ENCODE measurements around the gene HOXA7. TPM values are rescaled to one million over a fixed set of nuclear protein-coding genes. Genes with fewer than 3 reads are reported as not detected.

The HOXA7 gene
- total and polyA plus RNA-seq, 2 donors (not counting 3 experiments of a cell fraction or from before 2014, with no cell fraction given): 18.1 to 18.5 TPM

DNA sequence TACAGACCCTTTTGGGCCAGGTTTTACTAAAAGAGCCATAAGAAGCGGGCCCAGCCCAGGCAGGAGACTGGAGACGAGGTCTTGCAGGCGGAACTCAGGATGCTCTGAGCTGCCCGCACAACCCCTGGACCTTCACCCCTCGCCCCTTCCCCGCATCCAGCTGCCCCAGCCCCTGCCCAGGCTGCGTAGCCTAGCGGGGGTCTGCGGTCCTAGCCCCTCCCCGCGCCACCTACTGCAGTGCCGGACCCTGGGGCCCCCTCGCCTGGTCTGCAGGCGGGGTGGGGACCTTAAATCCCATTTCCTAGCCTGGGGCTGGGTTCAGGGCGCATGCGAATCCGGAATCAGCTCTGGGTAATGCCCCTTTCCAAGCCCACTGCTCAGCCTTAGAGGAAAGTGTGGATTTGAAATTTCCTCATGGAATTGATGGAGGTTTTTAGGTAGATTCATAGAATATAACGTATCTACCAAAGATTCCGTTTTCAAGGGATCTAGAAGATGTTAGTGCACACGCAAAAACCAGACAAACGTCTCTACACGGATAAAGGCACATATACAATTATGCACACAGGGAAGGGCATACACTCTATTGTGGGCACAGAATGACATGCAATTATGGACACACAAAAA is 3.5 kb downstream of the HOXA7 start:
- no peaks in the 10 kb centered on the region for H3K27me3 ChIP-seq (ENCODE audit: control insufficient read depth in 2 of 2, insufficient read depth in 2 of 2, low read length in 2 of 2)
- FAIRE-seq (no peak), DNase-seq (ENCODE audit: low read depth, low spot score) (no peak)
- CTCF ChIA-PET: interaction anchor here (0.9 to 5.6 kb wide), 11 partner anchors 9 to 783 kb away, joined by 3 to 83 read pairs (median 13); partner anchors contain the start of genes HOXA10, HOXA5 and HOXA9
- no TSS peak for BruUV-seq (replicated peaks)
- POLR2A ChIA-PET: interaction anchor here (0.7 to 2.6 kb wide), 8 partner anchors 9 to 463 kb away, joined by 3 to 15 read pairs (median 6); partner anchors contain the start of gene HOXA9
- peak overlapping the region; percentile 96 for H3K27ac ChIP-seq (ENCODE audit: insufficient read depth, low read depth, low read length)
- intact Hi-C loops (cut with micrococcal nuclease): no loop called here
- H4K20me1 ChIP-seq (replicated peaks; ENCODE audit: control insufficient read depth, extremely low read depth, insufficient read depth, low read length): no peaks in the 10 kb centered on the region
- TF ChIP-seq GATA2 (IDR thresholded peaks at IDR 0.05; ENCODE audit: insufficient read depth, insufficient read length, low read depth, low read length) (no peak), JUN (IDR thresholded peaks at IDR 0.05; ENCODE audit: borderline replicate concordance, insufficient read depth, insufficient read length, low read depth) (no peak), MYC (IDR thresholded peaks at IDR 0.05; ENCODE audit: low read depth, low read length) (no peak), EZH2 (IDR thresholded peaks at IDR 0.05; ENCODE audit: borderline replicate concordance, low read depth, low read length, severe bottlenecking) (no peak), POLR2AphosphoS5 (IDR thresholded peaks at IDR 0.05; ENCODE audit: insufficient read depth, low read depth, low read length) (no peak), FOS (IDR thresholded peaks at IDR 0.05; ENCODE audit: borderline replicate concordance, insufficient read depth, low read length) (no peak), POLR2A (IDR thresholded peaks at IDR 0.05; ENCODE audit: low read depth, low read length) (no peak)
- TF ChIP-seq, protein P1, sequence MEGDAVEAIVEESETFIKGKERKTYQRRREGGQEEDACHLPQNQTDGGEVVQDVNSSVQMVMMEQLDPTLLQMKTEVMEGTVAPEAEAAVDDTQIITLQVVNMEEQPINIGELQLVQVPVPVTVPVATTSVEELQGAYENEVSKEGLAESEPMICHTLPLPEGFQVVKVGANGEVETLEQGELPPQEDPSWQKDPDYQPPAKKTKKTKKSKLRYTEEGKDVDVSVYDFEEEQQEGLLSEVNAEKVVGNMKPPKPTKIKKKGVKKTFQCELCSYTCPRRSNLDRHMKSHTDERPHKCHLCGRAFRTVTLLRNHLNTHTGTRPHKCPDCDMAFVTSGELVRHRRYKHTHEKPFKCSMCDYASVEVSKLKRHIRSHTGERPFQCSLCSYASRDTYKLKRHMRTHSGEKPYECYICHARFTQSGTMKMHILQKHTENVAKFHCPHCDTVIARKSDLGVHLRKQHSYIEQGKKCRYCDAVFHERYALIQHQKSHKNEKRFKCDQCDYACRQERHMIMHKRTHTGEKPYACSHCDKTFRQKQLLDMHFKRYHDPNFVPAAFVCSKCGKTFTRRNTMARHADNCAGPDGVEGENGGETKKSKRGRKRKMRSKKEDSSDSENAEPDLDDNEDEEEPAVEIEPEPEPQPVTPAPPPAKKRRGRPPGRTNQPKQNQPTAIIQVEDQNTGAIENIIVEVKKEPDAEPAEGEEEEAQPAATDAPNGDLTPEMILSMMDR (IDR thresholded peaks at IDR 0.05; ENCODE audit: extremely low read depth in 1 of 2, insufficient read depth in 1 of 2, low read depth in 1 of 2, low read length in 2 of 2): no peak
- TF ChIP-seq, protein P2, sequence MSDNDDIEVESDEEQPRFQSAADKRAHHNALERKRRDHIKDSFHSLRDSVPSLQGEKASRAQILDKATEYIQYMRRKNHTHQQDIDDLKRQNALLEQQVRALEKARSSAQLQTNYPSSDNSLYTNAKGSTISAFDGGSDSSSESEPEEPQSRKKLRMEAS (IDR thresholded peaks at IDR 0.05; ENCODE audit: insufficient read depth, insufficient read length): no peak
- peak overlapping the region; percentile 78 for H3K9ac ChIP-seq (replicated peaks; ENCODE audit: extremely low read depth, insufficient read depth, low read length)
- no peaks in the 10 kb centered on the region for H3K9me3 ChIP-seq (replicated peaks; ENCODE audit: control insufficient read depth, insufficient read depth, low read length)
- H3K36me3 ChIP-seq (ENCODE audit: control insufficient read depth in 2 of 2, extremely low read depth in 1 of 2, insufficient read depth in 2 of 2, low read length in 2 of 2): no peaks in the 10 kb centered on the region
- peak overlapping the region; percentile 92 for H3K4me2 ChIP-seq (ENCODE audit: insufficient read depth, low read length)
- H3K9me1 ChIP-seq (replicated peaks; ENCODE audit: control insufficient read depth, extremely low read depth, insufficient read depth, low read length): no peaks in the 10 kb centered on the region
- no peak overlapping the region for H2AFZ ChIP-seq (ENCODE audit: low read depth, low read length)
- dilution Hi-C loops (cut with MboI; ENCODE audit: extremely low pct_ligation_motif_present, low sequenced_read_pairs): loop anchor here (25.0 kb wide), 1 partner anchor 966 kb away; no protein-coding TSS in a partner anchor
- peaks cover 97% of the 10 kb centered on the region for H3K79me2 ChIP-seq (ENCODE audit: control insufficient read depth, insufficient read depth, low read length)
- H3K4me3 ChIP-seq (replicated peaks in 1 of 3; ENCODE audit: insufficient read depth in 1 of 3, low read depth in 1 of 3, low read length in 3 of 3): peak overlapping the region; percentile 14 to 85 (median 54)
- peaks cover 68% of the 10 kb centered on the region for H3K4me1 ChIP-seq (ENCODE audit: control insufficient read depth, extremely low read depth, insufficient read depth, low read length)
